ENCODE measurements around the gene FOXRED1. TPM values are rescaled to one million over a fixed set of nuclear protein-coding genes. Genes with fewer than 3 reads are reported as not detected.
"Not testable (repeated sequence)": the region's sequence is repeated elsewhere in the genome, so short reads cannot be mapped to it uniquely, and the experiment has no call there.

FOXRED1 gene
- total RNA-seq, 1 donor from 2014 or later, result 14.1 TPM

DNA sequence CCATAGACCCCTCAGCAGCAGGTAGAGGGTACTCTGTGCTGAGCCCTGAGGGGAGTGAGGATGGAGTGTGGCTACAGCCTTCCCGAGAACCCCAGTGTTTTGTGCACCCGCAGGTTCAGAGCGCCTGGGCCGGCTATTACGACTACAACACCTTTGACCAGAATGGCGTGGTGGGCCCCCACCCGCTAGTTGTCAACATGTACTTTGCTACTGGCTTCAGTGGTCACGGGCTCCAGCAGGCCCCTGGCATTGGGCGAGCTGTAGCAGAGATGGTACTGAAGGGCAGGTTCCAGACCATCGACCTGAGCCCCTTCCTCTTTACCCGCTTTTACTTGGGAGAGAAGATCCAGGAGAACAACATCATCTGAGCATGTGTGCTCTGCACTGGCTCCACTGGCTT is 8.4 kb downstream of the FOXRED1 start:
- no peak for DNase-seq (ENCODE audit: low read depth in 2 of 2)

DNA sequence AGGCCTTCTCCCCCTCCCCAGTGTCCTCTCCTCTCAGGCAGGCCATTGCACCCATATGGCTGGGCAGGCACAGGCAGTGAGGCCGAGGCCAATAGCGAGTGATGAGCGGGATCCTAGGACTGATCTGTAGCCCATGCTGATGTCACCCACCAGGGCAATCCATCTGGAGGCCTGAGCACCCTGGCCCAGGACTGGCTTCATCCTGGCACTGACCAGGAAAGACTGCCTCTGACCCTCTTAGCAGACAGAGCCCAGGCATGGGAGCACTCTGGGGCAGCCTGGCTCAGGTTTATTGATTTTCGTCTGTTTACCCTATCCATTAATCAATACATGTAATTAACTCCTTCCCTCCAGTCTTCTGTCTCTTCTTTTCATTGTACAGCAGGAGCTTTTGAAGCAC is 8.8 kb downstream of the FOXRED1 start:
- no peak for DNase-seq (ENCODE audit: low read depth in 2 of 2)

DNA sequence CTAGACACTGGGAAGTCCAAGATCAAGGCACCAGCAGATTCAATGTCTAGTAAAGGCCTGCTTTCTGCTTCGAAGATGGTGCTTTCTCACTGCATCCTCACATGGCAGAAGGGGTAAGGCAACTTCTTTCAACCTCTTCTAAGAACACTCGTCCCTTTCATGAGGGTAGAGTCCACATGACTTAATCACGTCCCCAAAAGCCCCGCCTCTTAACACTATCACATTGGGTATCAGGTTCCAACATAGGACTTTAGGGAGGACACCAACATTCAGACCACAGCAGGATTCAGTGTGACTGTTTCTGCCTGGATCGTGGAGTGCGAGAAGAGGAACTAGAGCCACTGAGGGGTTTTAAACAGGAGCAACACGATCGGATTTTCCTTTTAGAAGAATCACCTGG is 10.2 kb downstream of the FOXRED1 start:
- DNase-seq (ENCODE audit: low read depth in 2 of 2), result no peak

DNA sequence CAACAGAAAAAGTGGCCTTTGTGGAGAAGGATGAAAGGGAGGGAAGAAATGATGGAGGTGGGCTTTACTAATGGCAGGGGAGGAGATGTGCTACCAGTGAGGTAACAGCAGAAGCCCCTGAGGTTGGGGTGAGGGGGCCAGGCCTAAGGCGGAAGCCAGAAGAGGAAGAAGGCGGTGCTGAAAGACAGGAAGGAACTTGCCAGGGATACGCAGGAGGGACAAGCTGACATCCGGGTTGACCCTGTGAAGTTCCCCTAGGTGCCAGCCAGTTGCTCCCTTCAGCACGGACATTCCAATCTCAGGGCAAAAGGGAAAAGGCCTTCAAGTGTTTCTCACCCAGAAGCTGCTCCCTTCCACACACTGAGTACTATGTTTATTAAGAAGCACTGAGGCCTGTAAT is 11.6 kb downstream of the FOXRED1 start:
- no peak for DNase-seq (ENCODE audit: low read depth in 2 of 2)

DNA sequence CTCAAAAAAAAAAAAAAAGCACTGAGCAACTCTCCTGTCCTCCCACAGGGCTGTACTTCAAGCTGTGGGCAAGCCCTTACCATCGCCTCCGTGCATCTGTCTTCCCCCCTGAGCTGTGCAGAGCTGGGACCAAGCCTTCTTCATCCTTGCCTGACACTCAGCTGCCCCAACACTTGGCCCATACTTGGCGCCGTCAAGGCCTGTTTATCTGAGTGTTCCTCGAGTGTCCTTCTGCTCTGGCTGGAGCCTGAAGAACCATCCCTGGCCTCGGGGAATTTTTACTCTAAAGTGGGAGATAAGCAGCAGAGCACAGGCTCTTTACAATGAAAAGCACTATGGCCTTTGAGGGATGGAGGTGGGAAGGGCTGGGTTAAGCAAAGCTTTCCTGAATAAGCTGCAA is 12.3 kb downstream of the FOXRED1 start:
- no peak for DNase-seq (ENCODE audit: low read depth in 2 of 2)

DNA sequence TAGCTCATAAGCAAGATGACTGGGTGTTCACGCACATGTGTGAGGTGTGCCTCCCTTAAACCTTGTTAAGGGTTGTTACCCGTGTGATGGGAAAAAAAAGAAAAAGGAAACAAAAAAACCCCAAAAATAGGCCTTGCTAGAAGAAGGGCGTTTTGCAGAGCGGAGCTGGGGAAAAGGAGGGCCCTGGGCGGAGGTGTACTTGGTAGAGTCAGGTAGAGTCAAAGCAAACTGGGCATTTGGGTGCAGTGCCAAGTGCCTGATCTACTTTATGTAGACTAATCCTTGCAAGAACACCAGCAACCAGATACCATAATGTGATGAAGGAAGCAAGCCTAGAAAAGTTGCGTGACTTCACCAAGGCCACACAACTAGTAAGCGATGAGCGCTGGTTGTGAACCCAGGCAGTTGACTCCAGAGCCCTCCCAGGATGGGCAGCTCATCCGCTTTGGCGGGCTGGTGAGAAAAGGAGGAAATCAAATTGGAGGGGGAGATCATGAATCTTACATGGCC is 12.8 kb downstream of the FOXRED1 start:
- no peak for DNase-seq (ENCODE audit: low read depth in 2 of 2)

DNA sequence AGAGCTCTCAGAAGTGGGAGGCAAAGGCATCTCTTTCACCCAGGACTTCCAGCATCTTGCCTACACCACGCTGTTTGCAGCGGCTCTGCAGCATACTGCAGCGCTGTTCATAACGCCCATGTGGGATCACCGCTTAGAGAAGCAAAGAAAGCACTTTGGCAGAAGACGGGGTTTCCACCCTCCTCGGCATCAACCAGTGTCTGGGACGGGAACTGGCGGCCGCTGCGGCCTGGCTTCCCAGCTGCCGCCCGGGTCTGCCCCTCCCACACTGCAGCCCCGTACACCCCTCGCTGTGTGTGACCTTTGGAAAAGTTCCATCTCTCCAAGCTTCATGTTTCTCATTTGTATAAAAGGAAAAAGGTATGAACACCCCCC is 13.4 kb downstream of the FOXRED1 start:
- peak in 1 of 2 donors; percentile 29 for DNase-seq (ENCODE audit: low read depth in 2 of 2)

DNA sequence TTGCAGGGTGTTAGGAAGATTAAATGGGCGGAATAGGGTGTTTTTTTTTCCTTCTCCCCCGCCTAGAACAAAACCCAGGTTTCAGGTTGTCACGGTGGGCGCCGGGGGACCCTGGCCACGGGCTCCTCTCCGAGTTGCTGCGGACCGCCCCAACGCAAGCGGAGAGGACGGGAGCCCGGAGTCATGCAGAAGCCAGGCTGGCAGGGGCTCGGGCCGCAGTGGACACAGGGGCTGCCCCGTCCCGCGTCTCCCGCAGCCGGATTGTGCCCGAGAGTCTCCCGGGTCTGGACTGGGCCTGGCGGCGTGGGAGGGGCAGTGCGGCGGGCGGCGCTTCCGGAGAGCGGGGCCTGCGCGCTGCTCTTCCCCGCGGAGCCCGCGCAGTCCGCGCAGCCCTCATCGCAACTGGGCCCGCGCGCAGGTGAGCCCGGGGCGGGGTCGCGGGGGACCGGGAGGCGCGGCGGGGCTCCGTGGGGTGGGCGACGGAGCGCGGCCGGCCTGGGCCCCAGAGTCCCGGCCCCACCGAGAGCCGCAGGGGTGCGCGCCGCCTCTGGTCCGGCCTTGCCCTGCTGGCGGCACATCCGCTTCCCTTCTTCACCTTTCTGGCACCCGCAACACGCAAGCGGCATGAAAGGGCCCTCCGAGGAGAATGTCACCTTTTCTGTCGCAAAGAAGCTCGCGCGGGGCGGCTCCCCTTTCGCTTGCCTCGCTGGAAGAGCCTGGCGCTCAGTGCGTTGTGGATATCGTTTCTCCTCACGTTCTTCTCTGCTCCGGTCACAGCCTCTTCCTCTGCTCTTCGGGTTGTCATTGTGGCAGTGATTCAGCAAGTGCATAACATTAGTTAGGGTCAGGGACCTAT is 14.0 kb downstream of the FOXRED1 start, which contains the start of gene TIRAP:
TIRAP (plus strand) TSS at position 358 of the 856 bp plus-strand sequence. CDS start 7,802 bp downstream, outside the sequence.
- DNase-seq (ENCODE audit: low read depth in 2 of 2), result peak in 1 of 2 donors; percentile 58

DNA sequence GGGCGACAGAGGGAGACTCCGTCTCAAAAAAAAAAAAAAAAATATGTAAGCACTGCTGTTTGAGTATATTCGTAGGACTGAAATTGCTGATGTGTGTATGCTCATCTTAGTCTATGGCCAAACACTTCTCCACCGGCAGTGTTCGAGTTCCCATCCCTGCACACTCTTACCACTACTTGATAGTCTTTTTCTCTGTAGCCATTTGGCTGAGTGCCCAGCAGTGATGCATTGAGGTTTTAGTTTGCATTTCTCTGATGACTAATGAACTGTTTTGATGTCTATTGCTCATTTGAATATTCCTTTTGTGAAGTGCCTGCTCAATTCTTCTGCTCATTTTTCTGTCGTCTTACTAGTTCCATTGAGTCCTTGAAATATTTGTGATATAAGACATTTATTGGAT is 15.9 kb downstream of the FOXRED1 start:
- DNase-seq (ENCODE audit: low read depth in 2 of 2), result peak; percentile 60 to 91

DNA sequence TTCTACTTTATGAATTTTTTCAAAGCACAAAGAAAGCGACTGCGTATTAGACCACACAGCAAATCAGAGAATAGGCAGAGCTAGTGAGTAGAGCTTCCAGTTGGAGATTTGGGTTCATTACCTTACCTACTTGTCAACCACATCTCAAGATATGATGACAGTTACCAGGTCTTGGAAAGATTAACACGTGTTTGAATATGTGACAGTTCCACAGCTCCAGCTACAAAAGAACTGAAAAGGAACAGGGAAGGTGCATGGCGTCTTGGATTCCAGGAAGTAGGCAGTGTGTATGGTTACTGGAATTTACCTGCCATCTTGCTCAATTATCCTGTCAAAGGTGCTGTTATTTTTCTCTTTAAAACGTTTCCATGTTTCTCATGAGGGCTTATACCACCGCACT is 19.3 kb downstream of the FOXRED1 start:
- DNase-seq (ENCODE audit: low read depth in 2 of 2), result no peak

DNA sequence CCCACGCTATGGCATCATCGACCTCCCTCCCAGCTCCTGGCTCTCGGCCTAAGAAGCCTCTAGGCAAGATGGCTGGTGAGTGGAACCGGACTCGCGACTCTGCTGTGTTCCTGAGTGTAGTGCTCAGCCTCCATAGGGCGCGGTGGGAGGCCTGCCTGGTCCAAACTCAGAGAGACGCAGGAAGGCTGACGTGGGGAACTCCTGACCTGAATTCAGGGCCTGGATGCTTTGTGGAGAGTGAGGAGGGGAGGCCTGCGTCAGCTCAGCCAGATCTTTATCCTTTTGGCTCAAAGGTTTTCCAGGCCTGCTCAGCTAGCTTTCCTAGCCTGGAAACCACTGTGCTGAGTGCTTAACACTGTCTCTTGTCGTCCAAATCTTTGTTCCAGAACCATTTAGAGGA is 21.9 kb downstream of the FOXRED1 start:
- DNase-seq (ENCODE audit: low read depth in 2 of 2), result no peak

DNA sequence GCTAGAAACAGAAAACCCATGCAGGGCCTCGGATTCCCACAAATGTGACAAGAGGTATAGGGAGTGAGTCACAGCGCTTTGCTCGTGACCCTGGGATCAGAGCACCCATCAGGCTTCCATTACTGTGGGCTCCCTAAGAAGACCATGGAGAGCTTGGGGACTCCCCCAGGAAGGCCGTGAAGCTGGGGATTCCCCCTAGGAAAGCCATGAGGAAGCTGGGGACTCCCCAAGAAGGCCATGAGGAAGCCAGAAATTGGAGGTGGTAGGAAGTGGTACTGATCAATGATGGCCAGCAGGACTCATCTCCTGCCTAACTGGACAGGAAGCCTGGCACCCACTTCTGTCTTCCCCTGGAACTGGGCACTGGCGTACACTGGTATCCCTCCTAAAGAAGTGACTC is 24.8 kb downstream of the FOXRED1 start:
- DNase-seq (ENCODE audit: low read depth in 2 of 2), result no peak

DNA sequence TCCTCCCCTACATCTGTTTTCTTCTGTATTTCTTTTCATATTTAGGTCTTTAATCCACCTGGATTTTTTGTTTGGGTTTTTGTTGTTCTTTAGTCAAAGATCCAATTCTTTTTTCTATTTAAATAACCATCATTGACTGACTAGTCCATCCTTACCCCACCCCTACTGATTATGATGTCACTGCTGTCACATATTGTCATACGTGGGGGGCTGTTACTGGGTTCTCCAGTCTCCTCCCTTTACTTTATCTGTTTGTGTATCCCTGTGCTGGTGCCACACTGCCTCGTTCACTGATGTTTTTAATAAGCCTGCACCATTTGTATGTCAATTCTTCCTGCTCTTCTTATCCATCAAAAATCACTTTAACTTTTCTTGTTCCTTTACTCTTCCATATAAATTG is 28.1 kb downstream of the FOXRED1 start:
- DNase-seq (ENCODE audit: low read depth in 2 of 2), result no peak

DNA sequence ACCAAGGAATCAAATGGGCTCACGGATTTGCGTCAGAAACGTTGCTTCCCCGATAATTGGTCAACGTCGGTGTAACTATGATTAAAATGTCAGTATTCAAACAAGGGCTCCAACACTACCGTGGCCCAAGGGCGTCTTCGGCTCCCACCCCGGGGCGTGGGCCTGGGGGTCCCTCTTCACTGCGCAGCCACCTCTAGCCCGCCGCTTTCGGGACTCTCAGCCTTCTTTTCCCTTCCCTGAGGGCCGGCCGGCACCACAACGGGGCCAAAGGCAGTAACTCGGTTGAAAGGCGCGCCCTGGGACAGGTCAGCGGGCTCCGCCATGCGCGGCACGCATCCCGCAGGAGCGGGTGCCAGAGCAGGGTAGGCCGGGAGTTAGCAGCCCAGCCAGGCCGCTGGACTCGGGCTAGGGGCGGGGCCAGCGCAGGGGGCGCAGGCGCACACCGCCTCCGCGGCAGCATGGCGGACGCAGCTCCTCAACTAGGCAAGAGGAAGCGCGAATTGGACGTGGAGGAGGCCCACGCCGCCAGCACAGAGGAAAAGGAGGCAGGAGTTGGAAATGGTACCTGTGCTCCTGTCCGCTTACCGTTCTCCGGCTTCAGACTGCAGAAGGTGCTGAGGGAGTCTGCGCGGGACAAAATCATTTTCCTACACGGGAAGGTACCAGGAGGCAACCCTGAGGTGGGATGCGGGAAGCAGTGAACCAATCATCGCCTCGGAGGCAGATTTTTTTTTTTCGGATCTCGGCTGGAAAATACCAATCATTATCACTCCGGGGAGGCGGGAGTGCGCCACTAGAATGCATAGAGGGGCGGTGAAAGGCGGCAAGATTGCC is 34.9 kb downstream of the FOXRED1 start, which contains the start of gene DCPS:
DCPS (plus strand) TSS at position 438 of the 834 bp plus-strand sequence; CDS start at position 459, 21 bp downstream.
- peak; percentile 76 to 92 for DNase-seq (ENCODE audit: low read depth in 2 of 2)

DNA sequence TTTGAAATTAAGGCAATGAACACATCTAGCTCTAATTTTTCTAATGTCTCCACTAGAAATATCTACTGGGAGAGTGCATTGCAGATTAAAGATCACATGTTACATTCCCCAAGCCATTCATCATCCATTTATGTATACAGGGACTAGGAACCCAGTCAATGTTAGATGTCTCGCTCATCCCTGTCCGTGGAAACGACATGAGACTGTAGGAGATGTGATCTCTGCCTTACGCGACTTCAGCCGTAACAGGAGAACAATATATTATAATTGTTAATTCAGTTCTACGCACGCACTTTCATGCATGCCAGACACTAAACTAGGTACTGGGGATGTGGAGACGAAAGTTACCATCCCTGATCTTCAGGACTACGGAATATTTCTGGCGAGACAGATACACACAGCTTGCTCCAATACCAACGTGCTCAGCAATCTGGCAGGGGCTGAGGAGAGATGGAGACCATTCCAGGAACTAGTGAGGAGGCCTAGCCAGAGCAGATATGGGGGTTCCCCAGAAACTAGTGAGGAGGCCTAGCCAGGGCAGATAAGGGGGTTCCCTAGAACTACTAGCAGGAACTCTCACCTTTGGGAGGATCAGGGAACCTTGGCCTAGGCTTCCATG is 35.6 kb downstream of the FOXRED1 start:
- DNase-seq (ENCODE audit: low read depth in 2 of 2), result no peak

DNA sequence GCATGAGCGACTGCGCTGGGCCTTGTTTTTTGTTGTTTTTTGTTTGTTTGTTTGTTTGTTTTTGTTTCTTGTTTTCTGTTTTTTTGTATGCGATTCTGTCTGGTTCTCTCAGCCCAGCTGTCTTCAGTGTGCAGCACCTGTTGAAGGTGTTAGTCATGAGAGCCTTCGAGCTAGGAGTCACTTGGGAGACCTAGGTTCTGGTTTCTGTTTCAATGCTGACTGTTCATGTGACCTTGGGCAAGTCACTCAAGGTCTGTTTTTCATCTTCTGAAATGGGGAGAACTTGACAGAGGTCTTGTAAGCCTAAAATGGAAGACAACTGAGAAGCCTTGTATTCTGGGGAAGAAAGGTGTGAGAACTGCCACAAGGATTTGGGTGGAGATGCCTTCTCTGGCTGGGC is 36.7 kb downstream of the FOXRED1 start:
- DNase-seq (ENCODE audit: low read depth in 2 of 2), result no peak

DNA sequence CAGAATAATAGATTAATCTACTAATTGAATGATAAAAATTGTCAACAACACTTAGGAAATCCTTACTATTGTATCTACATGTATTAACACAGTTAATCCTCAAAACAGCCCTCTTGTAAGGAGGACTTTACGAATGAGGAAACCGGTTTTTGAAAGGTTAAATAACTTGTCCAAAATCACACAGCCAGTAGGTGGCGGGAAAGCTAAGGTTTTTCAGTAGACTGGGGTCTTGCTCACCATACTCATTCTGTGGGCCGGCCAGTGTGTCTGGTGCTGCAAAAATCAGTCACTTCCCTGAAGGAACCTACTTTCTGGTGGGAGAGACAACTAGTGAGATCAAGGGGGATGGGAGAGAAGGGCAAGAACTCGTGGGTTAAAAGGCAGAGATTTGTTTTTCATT is 38.8 kb downstream of the FOXRED1 start:
- peak in 1 of 2 donors; percentile 60 for DNase-seq (ENCODE audit: low read depth in 2 of 2)

DNA sequence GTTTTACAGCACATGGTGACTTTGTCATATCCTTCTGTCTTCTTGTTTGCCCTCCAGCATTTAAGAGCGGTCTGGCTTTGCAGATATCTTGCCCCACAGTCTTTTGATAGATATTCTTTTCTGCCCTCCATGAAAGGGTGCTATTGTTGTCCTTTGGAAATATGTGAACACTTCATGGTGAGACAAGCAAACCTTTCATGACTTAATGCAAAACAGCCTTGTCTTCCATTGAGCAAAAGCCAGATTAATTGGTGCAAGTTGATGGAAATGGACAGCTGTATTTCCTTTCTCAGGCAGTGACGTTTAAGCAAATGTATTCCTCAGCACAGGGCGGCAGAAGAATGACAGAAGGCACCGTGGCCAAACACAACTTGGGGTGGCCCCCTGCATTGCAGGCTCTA is 39.3 kb downstream of the FOXRED1 start:
- no peak for DNase-seq (ENCODE audit: low read depth in 2 of 2)

DNA sequence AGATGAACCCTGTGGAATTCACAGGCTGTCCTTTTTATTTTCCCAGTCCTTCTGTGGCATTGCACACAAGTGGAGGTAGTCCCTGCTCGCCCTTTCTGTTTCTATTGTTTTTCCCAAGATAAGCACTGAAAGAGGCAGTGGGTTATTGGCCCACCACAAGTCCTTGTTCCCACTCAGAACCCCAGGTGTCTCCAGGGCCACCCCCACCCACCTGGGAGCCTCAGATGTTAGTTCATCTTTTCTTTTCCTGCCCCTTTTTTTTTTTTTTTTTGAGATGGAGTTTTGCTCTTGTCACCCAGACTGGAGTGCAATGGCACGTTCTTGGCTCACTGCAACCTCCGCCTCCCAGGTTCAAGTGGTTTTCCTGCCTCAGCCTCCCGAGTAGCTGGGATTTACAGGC is 39.8 kb downstream of the FOXRED1 start:
- not testable (repeated sequence) for DNase-seq (ENCODE audit: low read depth in 2 of 2)

DNA sequence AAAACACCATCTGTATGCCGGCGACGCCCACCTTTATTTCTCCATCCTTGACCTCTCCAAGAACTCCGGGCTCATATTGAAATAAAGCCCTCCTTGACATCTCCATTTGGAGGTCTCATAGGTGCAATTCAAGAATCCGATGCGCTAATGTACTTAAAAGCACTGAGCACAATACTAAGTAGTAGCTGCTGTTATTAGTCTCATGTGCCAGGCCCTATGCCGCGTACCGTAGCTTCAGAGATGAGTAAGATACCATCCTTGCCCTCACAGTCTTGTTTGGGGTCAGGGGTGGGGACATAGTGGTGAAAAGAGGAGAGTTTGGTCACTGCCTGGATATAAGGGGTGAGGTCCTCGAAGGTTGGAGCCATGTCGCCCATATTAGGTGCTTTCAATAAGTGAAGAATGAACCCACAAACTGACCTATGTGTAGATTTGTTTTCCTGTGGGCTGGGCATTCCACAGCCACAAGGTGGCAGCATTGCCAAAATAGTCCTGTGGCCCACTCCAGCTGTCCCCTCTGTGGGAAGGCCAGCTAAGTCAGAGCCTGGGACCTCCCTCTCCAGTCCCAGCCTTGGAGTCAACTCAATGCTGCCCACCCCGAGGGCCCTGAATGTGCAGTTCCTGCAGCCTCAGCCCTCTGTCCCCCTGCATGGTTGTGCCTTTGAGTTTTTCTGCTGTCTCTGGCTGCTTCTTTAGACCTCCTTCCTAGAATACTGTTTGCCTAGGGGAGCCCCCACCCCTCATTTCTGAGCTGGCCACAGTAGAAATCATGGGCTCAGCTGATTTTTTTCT is 41.4 kb downstream of the FOXRED1 start:
- peak; percentile 58 to 79 for DNase-seq (ENCODE audit: low read depth in 2 of 2)

DNA sequence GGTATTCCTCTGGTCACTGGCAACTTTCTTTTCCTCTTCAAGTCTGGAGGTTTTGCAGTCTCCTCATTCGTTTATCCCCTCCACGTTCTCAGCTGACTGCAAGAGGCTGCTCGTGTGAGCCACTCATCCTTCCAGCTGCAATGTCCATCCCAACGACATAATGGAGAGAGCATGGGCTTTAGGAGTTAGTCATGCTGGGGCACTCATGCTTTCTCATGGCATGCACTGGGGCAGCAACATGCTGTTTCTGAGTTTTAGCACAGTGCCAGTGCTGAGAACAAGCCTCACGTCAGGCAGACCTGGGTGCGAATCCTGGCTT is 42.0 kb downstream of the FOXRED1 start:
- no peak for DNase-seq (ENCODE audit: low read depth in 2 of 2)

Measured in dermis microvascular lymphatic vessel endothelial cell (primary cell).